ENCODE measurements around the gene UGT2B7.

Gene UGT2B7

DNA sequence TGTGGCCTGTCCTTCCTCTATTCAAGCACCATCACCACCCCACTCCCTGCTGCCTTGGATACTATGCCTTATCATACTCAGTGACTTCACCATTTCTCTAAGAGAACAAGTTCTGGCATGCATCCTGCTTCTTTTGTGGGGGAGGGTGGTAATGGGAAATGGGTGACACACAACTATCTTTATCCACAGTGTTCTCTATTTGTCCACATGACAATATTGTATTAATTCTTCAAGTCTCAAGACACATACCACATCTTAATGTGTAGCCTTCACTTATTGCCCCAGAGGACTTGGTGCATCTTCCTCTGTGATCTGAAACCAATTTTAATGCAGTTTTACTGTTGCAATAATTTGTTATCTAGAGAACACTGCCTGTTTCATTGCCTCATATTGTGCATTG, 29.3 kb upstream of the UGT2B7 start:
- no peak for DNase-seq (ENCODE audit: low spot score)
- H3K36me3 Mint-ChIP-seq (ENCODE audit: low read depth): no peaks in the 10 kb centered on the region

DNA sequence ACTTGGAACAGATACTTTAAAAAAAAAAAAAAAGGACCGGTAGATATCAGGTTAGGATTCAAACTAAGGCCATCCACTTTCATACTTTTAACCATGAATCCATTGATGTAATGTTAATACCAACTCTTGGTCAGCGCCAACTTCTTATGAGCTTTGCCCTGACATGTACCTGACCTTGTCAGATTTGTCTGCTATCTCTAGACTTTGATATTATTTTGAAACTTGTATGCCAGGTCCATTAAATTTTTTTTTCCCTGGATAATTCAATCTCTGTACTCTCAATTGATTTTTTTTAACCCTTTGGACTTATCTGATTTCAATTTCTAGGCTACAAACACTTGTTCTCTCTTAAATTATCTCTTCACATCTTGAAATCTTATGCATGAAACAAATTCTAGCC, 27.2 kb upstream of the UGT2B7 start:
- Mint-ChIP-seq H3K27ac (no peak overlapping the region), H3K27me3 (ENCODE audit: low read depth) (no peaks in the 10 kb centered on the region), H3K9me3 (no peaks in the 10 kb centered on the region), H3K4me3 (no peak overlapping the region), H3K4me1 (ENCODE audit: low read depth) (no peaks in the 10 kb centered on the region), H3K36me3 (ENCODE audit: low read depth) (no peaks in the 10 kb centered on the region)
- no peak for DNase-seq (ENCODE audit: low spot score)

More for the DNA sequence above, 29.3 kb upstream of the UGT2B7 start:
- Mint-ChIP-seq H3K27ac (no peak overlapping the region), H3K4me1 (ENCODE audit: low read depth) (no peaks in the 10 kb centered on the region), H3K9me3 (no peaks in the 10 kb centered on the region), H3K27me3 (ENCODE audit: low read depth) (no peaks in the 10 kb centered on the region), H3K4me3 (no peak overlapping the region)

DNA sequence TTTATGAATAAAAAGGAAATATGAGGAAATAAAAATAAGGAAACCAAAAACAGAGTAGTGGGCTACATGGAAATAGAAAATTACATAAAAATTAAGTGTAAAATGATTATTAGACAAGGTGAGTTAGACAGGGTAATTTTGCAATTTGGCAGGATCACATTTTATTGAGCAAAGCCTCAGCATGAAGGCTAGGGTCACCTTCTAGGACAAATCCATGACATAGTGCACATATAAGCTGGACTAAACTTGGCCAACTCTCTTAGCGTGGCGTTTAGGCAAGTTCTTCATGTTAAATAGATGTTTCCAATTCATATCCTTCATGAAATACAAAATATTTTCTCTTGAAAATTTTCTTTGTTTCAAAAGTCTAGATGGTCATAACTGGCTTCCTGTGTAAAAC, 25.7 kb upstream of the UGT2B7 start:
- Mint-ChIP-seq H3K27me3 (ENCODE audit: low read depth) (no peaks in the 10 kb centered on the region), H3K36me3 (ENCODE audit: low read depth) (no peaks in the 10 kb centered on the region), H3K4me1 (ENCODE audit: low read depth) (no peaks in the 10 kb centered on the region), H3K27ac (no peak overlapping the region), H3K9me3 (no peaks in the 10 kb centered on the region), H3K4me3 (no peak overlapping the region)
- no peak for DNase-seq (ENCODE audit: low spot score)

DNA sequence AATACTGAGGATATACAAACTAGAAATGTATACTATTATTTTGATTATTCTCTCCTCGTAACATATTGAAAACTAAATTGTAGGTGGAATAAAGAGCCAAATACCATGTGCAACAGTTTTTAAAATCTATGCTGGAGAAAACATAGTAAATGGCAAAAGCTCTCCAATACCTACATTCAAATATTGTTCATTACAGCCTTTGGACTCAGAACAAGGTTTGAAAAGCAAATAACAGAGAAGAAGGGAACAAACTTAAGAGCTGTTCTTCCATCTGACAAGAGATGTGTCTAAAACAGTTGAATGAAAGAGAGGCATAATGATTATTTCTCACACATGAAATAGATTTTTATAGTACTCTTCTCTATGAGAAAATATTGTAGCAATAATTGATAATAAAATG, 25.0 kb upstream of the UGT2B7 start:
- Mint-ChIP-seq H3K36me3 (ENCODE audit: low read depth) (no peaks in the 10 kb centered on the region), H3K9me3 (no peaks in the 10 kb centered on the region), H3K4me3 (no peak overlapping the region), H3K27me3 (ENCODE audit: low read depth) (no peaks in the 10 kb centered on the region), H3K4me1 (ENCODE audit: low read depth) (no peaks in the 10 kb centered on the region), H3K27ac (no peak overlapping the region)
- no peak for DNase-seq (ENCODE audit: low spot score)

DNA sequence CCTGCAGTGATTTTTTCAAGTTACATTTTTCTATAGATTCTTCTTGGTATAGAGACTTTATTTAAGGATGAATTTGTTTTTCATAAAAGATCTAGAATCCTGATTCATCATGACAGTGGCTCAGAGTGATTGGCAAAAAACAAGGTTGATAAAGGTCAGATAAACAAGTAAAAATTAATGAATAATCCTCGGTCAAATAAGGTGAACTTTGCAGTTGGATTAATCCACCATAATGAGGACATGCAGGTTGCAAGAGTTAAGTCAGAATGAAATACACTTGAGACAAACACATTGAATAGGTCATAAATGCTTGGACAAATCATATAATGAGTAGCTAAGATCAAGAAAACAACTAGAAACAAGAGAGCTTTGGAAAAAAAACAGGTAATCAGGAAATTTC, 22.9 kb upstream of the UGT2B7 start:
- H3K4me3 Mint-ChIP-seq: no peak overlapping the region
- H3K9me3 Mint-ChIP-seq: no peaks in the 10 kb centered on the region
- no peaks in the 10 kb centered on the region for H3K27me3 Mint-ChIP-seq (ENCODE audit: low read depth)
- no peak for DNase-seq (ENCODE audit: low spot score)
- no peak overlapping the region for H3K27ac Mint-ChIP-seq
- H3K36me3 Mint-ChIP-seq (ENCODE audit: low read depth): no peaks in the 10 kb centered on the region
- H3K4me1 Mint-ChIP-seq (ENCODE audit: low read depth): no peaks in the 10 kb centered on the region

DNA sequence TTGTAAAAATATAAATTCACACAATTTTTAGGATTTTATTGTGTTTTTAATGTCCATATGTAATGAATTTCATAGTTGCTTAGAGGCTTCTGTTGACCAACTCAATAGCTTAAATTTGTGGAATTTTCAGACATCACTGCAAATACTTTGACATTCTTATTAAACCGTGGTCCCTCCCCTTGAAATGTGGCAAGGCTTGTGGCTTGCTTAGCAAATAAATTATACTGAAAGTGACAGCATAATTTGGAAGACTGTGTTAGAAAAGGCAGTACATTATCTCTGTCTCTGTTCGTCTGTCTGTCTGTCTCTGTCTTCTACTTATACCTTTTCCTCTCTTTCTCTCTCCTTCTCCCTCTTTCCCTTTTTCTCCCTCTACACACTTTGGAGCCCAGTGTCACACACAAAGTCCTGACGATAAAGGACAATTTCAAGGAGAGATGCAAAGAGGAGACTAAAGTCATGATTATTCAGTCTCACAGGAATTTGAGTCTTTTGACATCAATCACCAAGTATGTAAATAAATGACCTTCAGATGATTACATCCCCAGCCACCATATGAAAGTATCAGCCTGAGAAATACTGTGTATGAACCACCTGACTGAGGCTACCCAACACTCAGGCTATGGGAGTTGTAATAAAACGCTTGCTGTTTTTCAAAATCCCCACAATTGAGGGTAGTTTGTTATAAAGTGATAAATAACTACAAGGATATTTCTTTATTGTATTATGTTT, 21.0 kb upstream of the UGT2B7 start:
- H3K4me3 Mint-ChIP-seq: no peak overlapping the region
- H3K27me3 Mint-ChIP-seq (ENCODE audit: low read depth): no peaks in the 10 kb centered on the region
- H3K27ac Mint-ChIP-seq: no peak overlapping the region
- no peak for DNase-seq (ENCODE audit: low spot score)
- H3K4me1 Mint-ChIP-seq (ENCODE audit: low read depth): no peaks in the 10 kb centered on the region
- no peaks in the 10 kb centered on the region for H3K9me3 Mint-ChIP-seq
- no peaks in the 10 kb centered on the region for H3K36me3 Mint-ChIP-seq (ENCODE audit: low read depth)

DNA sequence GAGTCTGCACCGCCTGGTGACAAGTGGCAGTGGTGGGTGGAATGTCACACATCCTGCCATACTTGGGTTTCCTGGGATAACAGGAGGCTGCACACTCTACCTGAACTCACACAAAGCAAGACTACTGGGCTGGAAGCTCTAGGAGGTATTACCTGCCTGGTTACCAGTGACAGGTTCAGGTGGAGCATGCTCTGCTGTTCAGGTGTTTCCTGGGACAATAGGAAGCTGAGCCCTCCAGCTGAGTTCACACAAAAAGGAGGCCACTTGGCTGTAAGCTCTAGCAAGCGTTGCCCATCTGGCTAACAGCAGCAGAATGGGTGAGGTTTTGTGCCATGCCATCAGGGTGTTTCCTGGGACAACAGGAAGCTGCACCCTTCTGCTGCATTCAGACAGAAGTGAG, 17.4 kb upstream of the UGT2B7 start:
- H3K27me3 Mint-ChIP-seq (ENCODE audit: low read depth): no peaks in the 10 kb centered on the region
- no peaks in the 10 kb centered on the region for H3K4me1 Mint-ChIP-seq (ENCODE audit: low read depth)
- H3K36me3 Mint-ChIP-seq (ENCODE audit: low read depth): no peaks in the 10 kb centered on the region
- H3K4me3 Mint-ChIP-seq: no peak overlapping the region
- H3K27ac Mint-ChIP-seq: no peak overlapping the region
- no peaks in the 10 kb centered on the region for H3K9me3 Mint-ChIP-seq
- no peak for DNase-seq (ENCODE audit: low spot score)

DNA sequence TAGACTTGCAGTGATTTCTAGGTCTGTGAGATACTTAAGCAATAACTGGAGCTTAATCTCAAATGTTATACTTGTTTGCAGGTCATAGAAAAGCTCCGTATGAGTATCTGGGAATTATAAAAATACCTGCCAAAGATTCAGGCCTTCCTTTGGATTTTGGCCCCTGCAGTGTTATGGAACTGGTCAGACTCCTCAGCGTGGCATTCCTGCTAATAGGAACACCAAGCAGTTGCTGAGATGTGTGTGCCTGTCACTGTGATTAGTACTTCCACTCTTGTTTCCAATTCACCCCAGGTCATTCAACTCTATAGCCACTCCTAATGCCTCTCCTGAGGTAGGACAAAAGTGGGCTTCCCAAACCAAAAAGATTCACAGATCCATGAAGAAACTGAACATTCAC, 7.8 kb upstream of the UGT2B7 start:
- H3K27ac Mint-ChIP-seq: no peak overlapping the region
- no peaks in the 10 kb centered on the region for H3K9me3 Mint-ChIP-seq
- no peaks in the 10 kb centered on the region for H3K27me3 Mint-ChIP-seq (ENCODE audit: low read depth)
- no peaks in the 10 kb centered on the region for H3K36me3 Mint-ChIP-seq (ENCODE audit: low read depth)
- H3K4me1 Mint-ChIP-seq (ENCODE audit: low read depth): no peaks in the 10 kb centered on the region
- no peak overlapping the region for H3K4me3 Mint-ChIP-seq
- no peak for DNase-seq (ENCODE audit: low spot score)

DNA sequence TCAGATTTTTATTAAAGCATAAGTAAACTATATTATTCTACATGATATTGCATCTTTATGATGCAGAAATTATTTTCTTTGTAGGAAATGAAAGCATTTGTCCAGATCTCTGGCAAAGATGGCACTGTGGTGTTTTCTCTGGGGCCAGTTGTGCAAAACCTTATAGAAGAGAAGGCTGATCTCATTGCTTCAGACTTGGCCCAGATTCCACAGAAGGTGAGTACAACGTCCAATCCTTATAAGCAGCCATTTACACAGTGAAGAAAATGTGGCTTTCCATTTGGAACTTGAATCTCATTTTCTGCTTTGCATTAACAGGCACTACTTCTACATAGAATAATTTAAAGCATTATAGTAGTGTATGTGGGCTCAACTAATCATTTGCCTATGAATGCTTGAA, 6.9 kb upstream of the UGT2B7 start:
- no peaks in the 10 kb centered on the region for H3K9me3 Mint-ChIP-seq
- H3K27me3 Mint-ChIP-seq (ENCODE audit: low read depth): no peaks in the 10 kb centered on the region
- no peaks in the 10 kb centered on the region for H3K36me3 Mint-ChIP-seq (ENCODE audit: low read depth)
- DNase-seq (ENCODE audit: low spot score): no peak
- H3K27ac Mint-ChIP-seq: no peak overlapping the region
- no peaks in the 10 kb centered on the region for H3K4me1 Mint-ChIP-seq (ENCODE audit: low read depth)
- H3K4me3 Mint-ChIP-seq: no peak overlapping the region

DNA sequence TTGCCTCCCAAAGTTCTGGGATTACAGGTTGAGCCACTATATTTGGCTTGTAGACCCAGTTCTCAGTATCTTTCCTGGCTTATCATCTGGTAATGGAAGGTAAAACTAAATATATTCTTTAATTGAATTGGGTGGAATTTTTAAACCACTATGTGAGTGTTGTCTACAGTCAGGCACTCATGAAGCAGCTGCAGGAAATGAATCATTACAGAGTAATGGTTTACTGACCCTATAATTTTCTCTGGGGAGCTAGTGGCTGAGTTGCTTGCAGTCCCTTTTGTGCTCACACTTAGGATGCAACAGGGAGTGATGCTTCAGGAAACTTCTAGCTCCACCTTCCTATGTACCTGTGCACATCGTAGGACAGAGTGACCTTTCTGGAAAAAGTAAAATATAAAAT, 4.1 kb upstream of the UGT2B7 start:
- no peak for DNase-seq (ENCODE audit: low spot score)

DNA sequence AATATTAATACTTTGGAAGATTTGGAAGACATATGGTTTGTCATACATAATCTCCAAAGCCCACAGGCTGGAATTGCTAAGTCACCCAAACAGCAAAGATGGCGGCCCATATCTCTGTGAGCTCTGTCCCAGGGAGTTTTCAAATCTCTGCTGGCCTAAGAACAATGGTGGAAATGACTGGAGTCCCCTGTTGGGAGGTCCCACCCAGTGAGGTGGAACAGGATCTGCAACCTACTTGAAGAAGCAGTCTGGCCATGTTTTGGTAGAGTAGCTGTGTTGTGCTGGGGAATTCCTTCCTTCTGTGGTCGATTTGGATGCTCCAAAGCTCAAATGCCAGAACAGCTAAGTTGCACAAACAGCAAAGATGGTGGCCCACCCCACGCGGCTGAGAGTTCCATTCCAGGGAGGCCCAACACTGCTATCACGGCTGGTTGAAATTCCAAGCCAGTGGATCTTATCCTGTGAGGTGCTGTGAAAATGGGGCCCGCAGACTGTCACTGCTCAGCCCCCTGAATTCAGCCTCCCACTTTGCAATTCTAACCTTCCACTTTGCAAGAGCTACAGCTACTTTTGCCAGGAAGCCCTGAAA, 3.2 kb upstream of the UGT2B7 start:
- Mint-ChIP-seq H3K9me3 (no peaks in the 10 kb centered on the region), H3K27me3 (ENCODE audit: low read depth) (no peaks in the 10 kb centered on the region)

More for the DNA sequence above, 4.1 kb upstream of the UGT2B7 start:
- Mint-ChIP-seq H3K4me1 (ENCODE audit: low read depth) (no peaks in the 10 kb centered on the region), H3K27ac (no peak overlapping the region), H3K36me3 (ENCODE audit: low read depth) (no peaks in the 10 kb centered on the region), H3K9me3 (no peaks in the 10 kb centered on the region), H3K4me3 (no peak overlapping the region), H3K27me3 (ENCODE audit: low read depth) (no peaks in the 10 kb centered on the region)

DNA sequence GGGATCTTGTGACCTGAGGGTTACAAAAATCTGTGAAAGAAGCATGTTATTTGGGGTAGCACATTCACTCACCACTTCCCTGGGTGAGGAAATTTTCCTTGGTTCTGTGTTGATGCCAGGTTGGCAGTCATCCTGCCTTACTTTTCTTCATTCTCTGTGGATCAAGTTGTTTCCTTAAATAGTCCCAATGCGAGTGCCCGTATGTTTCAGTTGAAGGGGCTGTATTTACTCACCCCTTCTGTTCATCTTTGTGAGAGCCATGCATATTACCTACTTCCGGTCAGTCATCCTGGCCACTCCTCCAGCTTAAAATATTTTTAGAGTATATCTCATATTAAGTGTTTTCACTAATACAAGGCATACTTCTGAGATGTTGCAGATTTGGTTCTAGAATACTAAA, 2.6 kb upstream of the UGT2B7 start:
- no peak overlapping the region for H3K4me3 Mint-ChIP-seq
- H3K27me3 Mint-ChIP-seq (ENCODE audit: low read depth): no peaks in the 10 kb centered on the region
- H3K4me1 Mint-ChIP-seq (ENCODE audit: low read depth): no peaks in the 10 kb centered on the region
- H3K36me3 Mint-ChIP-seq (ENCODE audit: low read depth): no peaks in the 10 kb centered on the region
- H3K27ac Mint-ChIP-seq: no peak overlapping the region
- no peaks in the 10 kb centered on the region for H3K9me3 Mint-ChIP-seq
- DNase-seq (ENCODE audit: low spot score): no peak

More for the DNA sequence above, 3.2 kb upstream of the UGT2B7 start:
- no peak for DNase-seq (ENCODE audit: low spot score)
- Mint-ChIP-seq H3K27ac (no peak overlapping the region), H3K36me3 (ENCODE audit: low read depth) (no peaks in the 10 kb centered on the region), H3K4me3 (no peak overlapping the region), H3K4me1 (ENCODE audit: low read depth) (no peaks in the 10 kb centered on the region)

DNA sequence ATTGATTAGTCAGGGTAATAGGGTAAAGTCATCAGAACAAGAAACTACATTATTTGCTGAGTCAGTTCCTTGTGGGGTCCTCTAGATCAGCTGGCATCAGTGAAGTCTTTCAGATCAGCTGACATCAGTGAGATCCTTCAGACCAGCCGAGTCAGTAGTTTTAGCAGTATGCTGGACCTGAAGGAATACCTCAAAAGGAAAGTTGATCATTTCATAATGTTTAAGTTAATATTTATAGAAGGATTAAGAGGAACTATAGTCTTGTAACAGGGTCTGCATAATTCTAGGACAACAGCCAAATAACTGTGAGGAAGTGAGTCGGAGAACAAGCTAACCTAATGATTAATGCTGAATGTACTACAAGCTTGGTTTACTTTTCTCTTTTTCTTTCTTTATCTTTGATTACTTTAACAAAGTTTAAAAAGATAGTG, 958 bp upstream of the UGT2B7 start:
- Mint-ChIP-seq H3K9me3 (no peaks in the 10 kb centered on the region), H3K4me1 (ENCODE audit: low read depth) (no peaks in the 10 kb centered on the region), H3K27me3 (ENCODE audit: low read depth) (no peaks in the 10 kb centered on the region), H3K4me3 (no peak overlapping the region), H3K36me3 (ENCODE audit: low read depth) (no peaks in the 10 kb centered on the region), H3K27ac (no peak overlapping the region)
- no peak for DNase-seq (ENCODE audit: low spot score)

DNA sequence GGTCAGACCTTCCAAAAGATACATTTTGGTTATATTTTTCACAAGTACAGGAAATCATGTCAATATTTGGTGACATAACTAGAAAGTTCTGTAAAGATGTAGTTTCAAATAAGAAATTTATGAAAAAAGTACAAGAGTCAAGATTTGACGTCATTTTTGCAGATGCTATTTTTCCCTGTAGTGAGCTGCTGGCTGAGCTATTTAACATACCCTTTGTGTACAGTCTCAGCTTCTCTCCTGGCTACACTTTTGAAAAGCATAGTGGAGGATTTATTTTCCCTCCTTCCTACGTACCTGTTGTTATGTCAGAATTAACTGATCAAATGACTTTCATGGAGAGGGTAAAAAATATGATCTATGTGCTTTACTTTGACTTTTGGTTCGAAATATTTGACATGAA, 536 bp downstream of the UGT2B7 start:
- Mint-ChIP-seq H3K27me3 (ENCODE audit: low read depth) (no peaks in the 10 kb centered on the region), H3K4me1 (ENCODE audit: low read depth) (no peaks in the 10 kb centered on the region), H3K36me3 (ENCODE audit: low read depth) (no peaks in the 10 kb centered on the region), H3K4me3 (no peak overlapping the region), H3K27ac (no peak overlapping the region), H3K9me3 (no peaks in the 10 kb centered on the region)
- DNase-seq (ENCODE audit: low spot score): no peak

DNA sequence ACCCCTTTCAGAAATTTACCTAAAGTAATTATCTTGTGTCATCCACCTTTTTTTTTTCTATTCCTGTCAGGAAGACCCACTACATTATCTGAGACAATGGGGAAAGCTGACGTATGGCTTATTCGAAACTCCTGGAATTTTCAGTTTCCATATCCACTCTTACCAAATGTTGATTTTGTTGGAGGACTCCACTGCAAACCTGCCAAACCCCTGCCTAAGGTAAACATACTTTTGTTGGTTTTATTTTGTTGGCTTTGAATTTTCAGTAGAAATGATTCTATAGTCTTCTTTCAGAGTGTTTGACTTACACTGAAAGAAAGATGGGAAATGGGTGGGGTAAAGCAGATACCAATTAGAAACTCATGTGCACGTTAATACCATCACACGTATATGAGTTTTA, 2.2 kb downstream of the UGT2B7 start:
- DNase-seq (ENCODE audit: low spot score): no peak
- Mint-ChIP-seq H3K36me3 (ENCODE audit: low read depth) (no peaks in the 10 kb centered on the region), H3K27ac (no peak overlapping the region), H3K4me1 (ENCODE audit: low read depth) (no peaks in the 10 kb centered on the region), H3K27me3 (ENCODE audit: low read depth) (no peaks in the 10 kb centered on the region), H3K4me3 (no peak overlapping the region), H3K9me3 (no peaks in the 10 kb centered on the region)
